GM23338 (cell line): ENCODE data around the gene PCSK6. TPM values are rescaled to one million over a fixed set of nuclear protein-coding genes. Genes with fewer than 3 reads are reported as not detected.

Source experiments
- ATAC-seq: fragments of 200-7000 bp; cut with Tn5 transposase; 3 replicates; pipeline ENCODE4 v1.9.1; 2020
- DNase-seq: peaks from one replicate; pipeline ENCODE4 v3.0.0-alpha.2; 2015; ENCODE audit warnings: low spot score
- H2AFZ ChIP-seq: fragments of 200-600 bp; sonication (generic); 2 replicates; pipeline ENCODE4 v1.8.0; 2016; ENCODE audit warnings: antibody characterized with exemption, mild to moderate bottlenecking, moderate library complexity
- H3F3A ChIP-seq: fragments of 200-600 bp; sonication (generic); replicated peaks from 2 replicates; pipeline ENCODE4 v1.8.0; 2017; ENCODE audit warnings: antibody characterized with exemption, mixed run types, low read depth
- H3K27ac ChIP-seq: fragments of 200-600 bp; sonication (generic); 2 replicates; pipeline ENCODE4 v1.6.1; 2016; ENCODE audit warnings: low read depth
- H3K27me3 ChIP-seq: fragments of 200-600 bp; sonication (generic); 2 replicates; pipeline ENCODE4 v1.8.0; 2016; ENCODE audit warnings: mild to moderate bottlenecking, mixed run types, moderate library complexity; ENCODE audit not compliant: insufficient read depth
- H3K36me3 ChIP-seq: fragments of 200-600 bp; sonication (generic); 2 replicates; pipeline ENCODE4 v1.8.0; 2016; ENCODE audit warnings: mild to moderate bottlenecking; ENCODE audit not compliant: insufficient read depth
- H3K4me1 ChIP-seq: fragments of 200-600 bp; sonication (generic); 2 replicates; pipeline ENCODE4 v1.8.0; 2016; ENCODE audit warnings: mild to moderate bottlenecking, moderate library complexity; ENCODE audit not compliant: insufficient read depth
- H3K4me2 ChIP-seq: fragments of 200-600 bp; sonication (generic); 2 replicates; pipeline ENCODE4 v1.7.1; 2017; ENCODE audit warnings: mixed run types
- H3K4me3 ChIP-seq: fragments of 200-600 bp; sonication (generic); 2 replicates; pipeline ENCODE4 v1.6.1; 2016; ENCODE audit warnings: mixed run types
- H3K79me2 ChIP-seq: fragments of 200-600 bp; sonication (generic); replicated peaks from 2 replicates; pipeline ENCODE4 v1.8.0; 2017; ENCODE audit warnings: mild to moderate bottlenecking; ENCODE audit not compliant: insufficient read depth
- H3K9me2 ChIP-seq: fragments of 200-600 bp; sonication (generic); 2 replicates; pipeline ENCODE4 v1.8.0; 2017; ENCODE audit not compliant: insufficient read depth
- H4K20me1 ChIP-seq: fragments of 200-600 bp; sonication (generic); replicated peaks from 2 replicates; pipeline ENCODE4 v1.8.0; 2017; ENCODE audit warnings: mild to moderate bottlenecking; ENCODE audit not compliant: insufficient read depth
- H3K27ac Mint-ChIP-seq: 2 replicates; pipeline ENCODE4 v1.8.0; 2020; ENCODE audit warnings: inconsistent platforms, mild to moderate bottlenecking, moderate library complexity, mixed read lengths
- H3K27me3 Mint-ChIP-seq: 3 replicates; pipeline ENCODE4 v1.8.0; 2022; ENCODE audit warnings: low read depth, mild to moderate bottlenecking, moderate library complexity, mixed read lengths, inconsistent platforms; ENCODE audit not compliant: insufficient read depth, poor library complexity
- H3K36me3 Mint-ChIP-seq: 3 replicates; pipeline ENCODE4 v1.8.0; 2021; ENCODE audit warnings: low read depth, mild to moderate bottlenecking, inconsistent platforms, moderate library complexity, mixed read lengths
- H3K4me1 Mint-ChIP-seq: 3 replicates; pipeline ENCODE4 v1.8.0; 2020; ENCODE audit warnings: mild to moderate bottlenecking, inconsistent platforms, mixed read lengths
- H3K4me3 Mint-ChIP-seq: 3 replicates; pipeline ENCODE4 v1.8.0; 2021; ENCODE audit warnings: moderate library complexity, mild to moderate bottlenecking, inconsistent platforms, mixed read lengths
- H3K9me3 Mint-ChIP-seq: 3 replicates; pipeline ENCODE4 v1.8.0; 2020; ENCODE audit warnings: moderate library complexity, mild to moderate bottlenecking, inconsistent platforms, mixed read lengths
- CREB1 ChIP-seq: fragments of 250-450 bp; sonication (Bioruptor Pico); IDR thresholded peaks from 2 replicates; pipeline ENCODE4 v1.5.0; 2020; ENCODE audit warnings: low read depth, mild to moderate bottlenecking, moderate library complexity
- CTCF ChIP-seq, 2 experiments: fragments of 200-600 bp in 1 of 2; sonication (generic) in 1 of 2; conservative IDR thresholded peaks; 2 replicates each; pipeline versions ENCODE4 v1.5.1 to v1.6.1; 2016 to 2017; ENCODE audit warnings: antibody characterized with exemption in 2 of 2, low read depth in 2 of 2, mild to moderate bottlenecking in 2 of 2, moderate library complexity in 1 of 2
- ETS1 ChIP-seq: IDR thresholded peaks from 2 replicates; pipeline ENCODE4 v1.6.1; 2016; ENCODE audit warnings: antibody characterized with exemption
- EZH2 ChIP-seq: fragments of 200-600 bp; sonication (generic); IDR thresholded peaks from one replicate; pipeline ENCODE4 v1.8.0; 2017; ENCODE audit warnings: antibody characterized with exemption, mild to moderate bottlenecking, low read depth; ENCODE audit not compliant: unreplicated experiment
- EZH2phosphoT487 ChIP-seq: fragments of 200-600 bp; sonication (generic); IDR thresholded peaks from one replicate; pipeline ENCODE4 v1.8.1; 2018; ENCODE audit warnings: antibody characterized with exemption; ENCODE audit not compliant: unreplicated experiment
- ZNF114 ChIP-seq: fragments of 250-450 bp; sonication (Bioruptor Pico); IDR thresholded peaks from 2 replicates; pipeline ENCODE4 v1.5.0; 2020; ENCODE audit warnings: mild to moderate bottlenecking, moderate library complexity
- ZNF331 ChIP-seq: fragments of 250-450 bp; sonication (Bioruptor Pico); IDR thresholded peaks from 2 replicates; pipeline ENCODE4 v1.5.0; 2020; ENCODE audit warnings: low read depth, mild to moderate bottlenecking, moderate library complexity
- ZNF462 ChIP-seq: fragments of 250-450 bp; sonication (Bioruptor Pico); IDR thresholded peaks from 2 replicates; pipeline ENCODE4 v1.5.0; 2020; ENCODE audit warnings: mild to moderate bottlenecking, moderate library complexity
- polyA plus RNA-seq: library from polyadenylated mRNA; unstranded; fragments of >200 nt; fragmentation: Nextera tagmentation; extraction: Ambion mirVana; gene quantifications from 2 replicates; pipeline ENCODE4 v1.2.1, GENCODE V29; 2016
- total RNA-seq: library from RNA; depleted of rRNA; stranded (reverse); fragments of >200 nt; shearing (Covaris generic); gene quantifications from 2 replicates; pipeline ENCODE4 v1.2.3, GENCODE V29; 2014

The PCSK6 gene
- total and polyA plus RNA-seq, 2 experiments from 2014 or later, result 1.7 to 6.7 TPM

- no peak overlapping the region for H3K4me2 ChIP-seq
- H3K9me2 ChIP-seq, result no peaks in the 10 kb centered on the region
- no peaks in the 10 kb centered on the region for H3K4me1 ChIP-seq
- H3K36me3 ChIP-seq, result no peaks in the 10 kb centered on the region
- ATAC-seq (no peak), DNase-seq (no peak)
- Mint-ChIP-seq H3K27me3 (peaks cover 12% of the 10 kb centered on the region), H3K9me3 (no peaks in the 10 kb centered on the region; the same call in 2 of the 3 replicates), H3K4me1 (peaks cover 22% of the 10 kb centered on the region), H3K27ac (no peak overlapping the region), H3K36me3 (no peaks in the 10 kb centered on the region), H3K4me3 (no peak overlapping the region)
- no peak overlapping the region for H2AFZ ChIP-seq
- no peak overlapping the region for H3K4me3 ChIP-seq
- H3K79me2 ChIP-seq, result no peaks in the 10 kb centered on the region
- no peaks in the 10 kb centered on the region for H3K27me3 ChIP-seq
- TF ChIP-seq ZNF331 (CRISPR knock-in tag), result no peak
- TF ChIP-seq EZH2, result no peak
- no peak for TF ChIP-seq EZH2phosphoT487
- TF ChIP-seq CTCF (conservative IDR thresholded peaks at IDR 0.05; ENCODE audit: low read depth in 2 of 2), result no peak
- TF ChIP-seq ETS1, result no peak
- no peak for TF ChIP-seq CREB1 (CRISPR knock-in tag)
- TF ChIP-seq ZNF462 (CRISPR knock-in tag), result no peak
- TF ChIP-seq ZNF114 (CRISPR knock-in tag), result no peak
- H3F3A ChIP-seq, result no peaks in the 10 kb centered on the region
- H4K20me1 ChIP-seq, result no peaks in the 10 kb centered on the region
- H3K27ac ChIP-seq, result no peak overlapping the region
Measured at GRCh38 chr15:101434032-101434920, 55.2 kb downstream of the PCSK6 start.
